ENCODE measurements around the gene CYP2F1. TPM values are rescaled to one million over a fixed set of nuclear protein-coding genes. Genes with fewer than 3 reads are reported as not detected.
"Not testable (repeated sequence)": the region's sequence is repeated elsewhere in the genome, so short reads cannot be mapped to it uniquely, and the experiment has no call there.

CYP2F1 gene
- not detected for total RNA-seq
- long read RNA-seq: 0 reads

GRCh38 chr19:41114132-41114531, at the start of gene CYP2F1:
CYP2F1 (plus strand) TSS chr19:41114432; CDS start chr19:41116189, 1,757 bp downstream.
- intact Hi-C loops (cut with DNase I): no loop called here
- no peak for DNase-seq (ENCODE audit: low spot score)

GRCh38 chr19:41064974-41065569, 49.2 kb upstream of the CYP2F1 start:
- intact Hi-C loops (cut with DNase I): no loop called here
- DNase-seq (ENCODE audit: low spot score): no peak

GRCh38 chr19:41076286-41076685, 37.9 kb upstream of the CYP2F1 start:
- intact Hi-C loops (cut with DNase I): no loop called here
- DNase-seq (ENCODE audit: low spot score): no peak

- DNase-seq (ENCODE audit: low spot score): no peak
- intact Hi-C loops (cut with DNase I): no loop called here
These were observed 30.7 kb upstream of the CYP2F1 start for GRCh38 chr19:41083516-41083915.

- DNase-seq (ENCODE audit: low spot score): no peak
- intact Hi-C loops (cut with DNase I): no loop called here
These were observed 28.4 kb upstream of the CYP2F1 start for GRCh38 chr19:41085748-41086415.

GRCh38 chr19:41088151-41088550, 26.1 kb upstream of the CYP2F1 start, which contains the start of gene CYP2A13:
CYP2A13 (plus strand) TSS chr19:41088451; CDS start chr19:41088472, 21 bp downstream.
- intact Hi-C loops (cut with DNase I): no loop called here
- no peak for DNase-seq (ENCODE audit: low spot score)

GRCh38 chr19:41089959-41090358, 24.3 kb upstream of the CYP2F1 start:
- intact Hi-C loops (cut with DNase I): no loop called here

GRCh38 chr19:41095703-41096102, 18.5 kb upstream of the CYP2F1 start:
- no peak for DNase-seq (ENCODE audit: low spot score)

More at GRCh38 chr19:41089959-41090358, 24.3 kb upstream of the CYP2F1 start:
- DNase-seq (ENCODE audit: low spot score): no peak

GRCh38 chr19:41096353-41096752, 17.9 kb upstream of the CYP2F1 start:
- intact Hi-C loops (cut with DNase I): no loop called here
- no peak for DNase-seq (ENCODE audit: low spot score)

More at GRCh38 chr19:41095703-41096102, 18.5 kb upstream of the CYP2F1 start:
- intact Hi-C loops (cut with DNase I): no loop called here

GRCh38 chr19:41097302-41097701, 16.9 kb upstream of the CYP2F1 start:
- intact Hi-C loops (cut with DNase I): no loop called here

GRCh38 chr19:41098762-41099161, 15.5 kb upstream of the CYP2F1 start:
- intact Hi-C loops (cut with DNase I): no loop called here
- no peak for DNase-seq (ENCODE audit: low spot score)

More at GRCh38 chr19:41097302-41097701, 16.9 kb upstream of the CYP2F1 start:
- no peak for DNase-seq (ENCODE audit: low spot score)

- DNase-seq (ENCODE audit: low spot score); intact Hi-C loops (cut with DNase I): not testable (repeated sequence)
These were observed 12.0 kb upstream of the CYP2F1 start for GRCh38 chr19:41102210-41102609.

GRCh38 chr19:41106177-41106576, 8.1 kb upstream of the CYP2F1 start:
- intact Hi-C loops (cut with DNase I): no loop called here
- DNase-seq (ENCODE audit: low spot score): no peak

- DNase-seq (ENCODE audit: low spot score): peak; percentile 24
- intact Hi-C loops (cut with DNase I): no loop called here
These were observed 2.9 kb upstream of the CYP2F1 start for GRCh38 chr19:41111296-41111695.

GRCh38 chr19:41111750-41112295, 2.4 kb upstream of the CYP2F1 start:
- DNase-seq (ENCODE audit: low spot score): peak; percentile 31
- intact Hi-C loops (cut with DNase I): no loop called here

- intact Hi-C loops (cut with DNase I): no loop called here
These were observed 1.4 kb upstream of the CYP2F1 start for GRCh38 chr19:41112728-41113290.

GRCh38 chr19:41116261-41116660, 2.0 kb downstream of the CYP2F1 start:
- intact Hi-C loops (cut with DNase I): no loop called here
- DNase-seq (ENCODE audit: low spot score): peak; percentile 31

More at GRCh38 chr19:41112728-41113290, 1.4 kb upstream of the CYP2F1 start:
- DNase-seq (ENCODE audit: low spot score): peak; percentile 46

- intact Hi-C loops (cut with DNase I): not testable (repeated sequence)
These were observed 7.0 kb downstream of the CYP2F1 start for GRCh38 chr19:41120929-41121911.

GRCh38 chr19:41122846-41123245, 8.6 kb downstream of the CYP2F1 start:
- intact Hi-C loops (cut with DNase I); DNase-seq (ENCODE audit: low spot score): not testable (repeated sequence)

More at GRCh38 chr19:41120929-41121911, 7.0 kb downstream of the CYP2F1 start:
- DNase-seq (ENCODE audit: low spot score): not testable (repeated sequence)

Data from cardiac septum (tissue), 1 donor.